Fibroblast of the conjunctiva (primary cell): ENCODE results near the gene VCAM1.
"Not testable (repeated sequence)": the region's sequence is repeated elsewhere in the genome, so short reads cannot be mapped to it uniquely, and the experiment has no call there.

Experiments
- DNase-seq: peaks from one replicate; pipeline ENCODE4 v3.0.0-alpha.2; 2010; ENCODE audit warnings: low read depth

The VCAM1 gene, protein sequence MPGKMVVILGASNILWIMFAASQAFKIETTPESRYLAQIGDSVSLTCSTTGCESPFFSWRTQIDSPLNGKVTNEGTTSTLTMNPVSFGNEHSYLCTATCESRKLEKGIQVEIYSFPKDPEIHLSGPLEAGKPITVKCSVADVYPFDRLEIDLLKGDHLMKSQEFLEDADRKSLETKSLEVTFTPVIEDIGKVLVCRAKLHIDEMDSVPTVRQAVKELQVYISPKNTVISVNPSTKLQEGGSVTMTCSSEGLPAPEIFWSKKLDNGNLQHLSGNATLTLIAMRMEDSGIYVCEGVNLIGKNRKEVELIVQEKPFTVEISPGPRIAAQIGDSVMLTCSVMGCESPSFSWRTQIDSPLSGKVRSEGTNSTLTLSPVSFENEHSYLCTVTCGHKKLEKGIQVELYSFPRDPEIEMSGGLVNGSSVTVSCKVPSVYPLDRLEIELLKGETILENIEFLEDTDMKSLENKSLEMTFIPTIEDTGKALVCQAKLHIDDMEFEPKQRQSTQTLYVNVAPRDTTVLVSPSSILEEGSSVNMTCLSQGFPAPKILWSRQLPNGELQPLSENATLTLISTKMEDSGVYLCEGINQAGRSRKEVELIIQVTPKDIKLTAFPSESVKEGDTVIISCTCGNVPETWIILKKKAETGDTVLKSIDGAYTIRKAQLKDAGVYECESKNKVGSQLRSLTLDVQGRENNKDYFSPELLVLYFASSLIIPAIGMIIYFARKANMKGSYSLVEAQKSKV

DNA sequence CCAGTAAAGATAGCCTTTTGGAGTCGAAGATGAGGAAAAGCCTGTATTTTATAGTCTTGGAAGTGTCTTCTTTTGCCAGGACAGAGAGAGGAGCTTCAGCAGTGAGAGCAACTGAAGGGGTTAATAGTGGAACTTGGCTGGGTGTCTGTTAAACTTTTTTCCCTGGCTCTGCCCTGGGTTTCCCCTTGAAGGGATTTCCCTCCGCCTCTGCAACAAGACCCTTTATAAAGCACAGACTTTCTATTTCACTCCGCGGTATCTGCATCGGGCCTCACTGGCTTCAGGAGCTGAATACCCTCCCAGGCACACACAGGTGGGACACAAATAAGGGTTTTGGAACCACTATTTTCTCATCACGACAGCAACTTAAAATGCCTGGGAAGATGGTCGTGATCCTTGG, at the start of gene VCAM1:
Gene VCAM1 (plus strand): TSS at position 253 of the 400 bp plus-strand sequence. CDS start 119 bp downstream, at position 372.
- DNase-seq = no peak

DNA sequence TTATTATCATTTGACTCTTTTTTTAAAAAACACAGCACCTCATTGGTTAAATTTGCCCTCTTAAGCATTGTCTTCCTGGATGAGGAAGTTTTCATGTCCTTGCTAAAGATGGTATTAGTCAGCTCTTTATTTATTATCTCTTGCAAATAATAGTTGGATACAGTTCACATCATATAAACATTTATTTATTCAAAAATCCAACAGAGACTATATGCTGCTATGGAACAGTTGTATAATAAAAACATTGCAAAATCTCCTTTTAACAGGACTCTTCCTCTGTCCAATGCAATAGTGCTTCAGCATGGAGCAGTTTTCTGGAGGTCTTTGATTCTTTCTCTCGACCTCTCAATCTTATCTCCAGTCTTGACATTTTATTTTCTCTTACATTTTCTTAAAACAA, 49.5 kb upstream of the VCAM1 start:
- DNase-seq = no peak

DNA sequence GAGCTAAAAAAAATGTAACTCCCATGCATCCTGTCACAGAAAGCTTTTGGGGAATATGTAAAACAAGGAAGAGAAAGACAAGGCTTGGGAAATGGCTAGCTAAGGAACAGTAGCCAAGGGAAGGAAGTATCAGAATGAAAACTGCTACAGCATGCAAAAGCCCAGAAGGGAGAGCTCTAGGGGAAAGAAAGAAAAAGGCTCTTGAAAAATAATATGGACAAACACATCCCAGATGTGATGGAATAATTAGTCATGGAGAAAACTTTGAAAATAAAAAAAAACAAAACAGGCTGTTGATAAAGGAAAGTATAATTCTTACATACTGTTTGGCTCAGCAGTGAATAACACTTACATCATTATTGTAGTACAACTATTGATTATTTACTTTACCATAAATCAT, 47.9 kb upstream of the VCAM1 start:
- DNase-seq = peak; percentile 9

DNA sequence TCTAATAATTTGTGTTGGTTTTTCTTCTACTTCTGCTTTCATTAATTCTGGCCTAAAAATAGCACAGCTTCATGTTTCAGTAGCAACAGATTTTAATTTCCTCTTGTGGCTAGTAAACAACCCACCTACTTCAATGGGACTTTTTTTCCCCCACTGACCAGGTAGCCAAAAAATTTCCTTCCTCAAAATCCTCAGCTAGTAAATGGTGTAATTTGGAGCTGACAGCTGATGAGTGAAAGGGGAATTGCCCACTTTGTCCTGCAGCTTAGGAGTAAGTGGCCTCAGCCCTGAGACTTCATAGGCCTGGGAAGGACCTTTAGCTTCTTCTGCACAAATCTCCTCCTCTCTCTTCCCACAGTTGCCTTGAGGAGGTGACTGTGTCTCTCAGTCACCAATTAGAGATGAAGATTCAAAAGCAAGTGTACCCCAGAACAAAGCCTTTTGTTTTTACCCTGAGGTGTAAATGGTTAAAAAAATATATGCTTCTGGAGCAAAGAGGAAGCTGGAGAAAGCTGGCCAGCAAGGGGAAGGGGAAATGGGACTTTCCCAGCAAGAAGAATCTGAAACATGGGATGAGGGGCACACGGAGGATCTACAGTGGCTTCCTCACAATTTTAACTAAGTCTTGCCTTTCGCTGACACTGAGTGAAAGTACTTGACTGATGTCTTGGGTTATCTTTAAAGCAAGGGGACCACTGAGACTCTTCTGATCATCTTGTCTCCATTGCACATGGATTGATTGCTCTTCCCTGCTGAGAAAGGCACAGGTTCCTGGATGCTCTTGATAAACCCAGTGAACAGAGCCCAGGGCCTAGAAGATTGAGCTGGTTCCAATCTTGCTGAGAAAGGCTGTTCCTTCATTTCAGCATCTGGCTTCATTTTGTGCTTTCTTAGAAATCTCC, 35.8 kb upstream of the VCAM1 start:
- DNase-seq = no peak

DNA sequence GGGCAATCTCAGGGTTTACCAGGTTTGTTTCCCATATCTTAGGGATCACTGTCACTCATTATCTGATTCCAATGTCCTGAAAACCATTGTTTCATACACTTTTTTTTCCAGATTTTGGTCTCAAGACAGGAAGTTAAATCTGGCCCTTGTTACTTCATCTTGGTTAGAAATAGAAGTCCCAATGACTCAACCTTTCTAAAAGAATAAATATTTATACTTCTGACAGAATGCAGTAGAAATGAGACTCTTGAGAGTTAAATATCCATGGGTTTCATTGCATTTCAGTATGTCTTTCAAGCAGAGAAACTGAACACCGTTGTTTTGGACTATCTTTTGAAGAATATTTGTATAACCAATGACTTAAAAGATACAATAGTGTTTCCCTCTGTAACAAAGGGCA, 19.8 kb upstream of the VCAM1 start:
- no peak for DNase-seq

DNA sequence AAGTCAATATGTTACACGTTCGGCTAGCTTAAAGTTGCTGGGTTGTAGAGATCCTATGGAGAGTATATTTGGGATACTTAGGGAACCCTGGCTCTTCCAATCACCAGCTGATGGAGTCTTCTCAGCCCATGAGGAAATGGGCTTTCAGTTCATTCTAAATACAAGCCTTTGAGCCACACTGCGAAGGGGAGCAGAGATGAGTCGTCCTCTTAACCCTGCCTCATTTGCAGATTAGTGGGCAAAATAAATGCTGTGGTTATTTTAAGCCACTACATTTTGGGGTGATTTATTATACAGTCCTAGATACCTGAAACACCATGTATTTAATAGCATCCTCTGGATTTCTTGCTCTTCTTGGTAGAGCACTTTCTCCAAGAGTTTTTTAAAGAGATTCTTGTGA, 19.0 kb upstream of the VCAM1 start:
- no peak for DNase-seq

DNA sequence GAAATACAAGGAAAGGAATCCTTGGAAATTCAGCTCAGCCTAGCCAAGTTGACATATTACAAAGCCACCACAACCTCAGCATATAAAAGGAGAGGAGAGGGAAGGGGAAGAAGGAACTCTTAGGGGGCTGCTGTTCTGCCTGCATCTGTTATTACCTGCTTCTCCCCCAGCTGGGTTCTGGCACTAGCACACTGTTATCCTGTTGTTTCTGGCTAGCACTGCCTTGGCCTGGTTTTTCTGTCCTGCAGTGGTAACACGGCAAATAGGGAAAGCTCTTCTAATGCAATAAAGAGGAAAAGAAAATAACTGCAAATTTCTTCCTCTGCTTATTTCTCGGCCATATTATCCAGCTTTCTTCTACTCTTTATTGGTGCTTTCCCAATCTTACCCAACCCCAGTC, 16.5 kb upstream of the VCAM1 start:
- no peak for DNase-seq

DNA sequence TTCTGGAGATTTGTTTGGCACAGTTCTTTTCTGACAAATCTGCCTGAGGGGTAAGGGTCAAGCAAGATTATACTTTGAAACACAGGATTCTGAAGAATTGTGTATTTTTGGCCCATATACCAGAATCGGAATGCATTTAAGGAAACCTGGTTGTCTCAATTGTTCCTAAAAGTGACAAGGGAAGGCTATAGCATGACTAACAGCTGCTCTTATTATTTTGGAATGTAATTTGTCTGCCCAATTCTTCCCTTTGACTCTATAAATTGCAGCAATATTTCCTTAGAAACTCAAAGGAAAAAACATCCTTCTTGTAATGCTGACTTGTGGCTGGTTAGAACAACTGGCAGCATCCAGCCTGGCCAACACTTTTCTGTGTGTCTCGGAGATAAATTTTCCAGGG, 15.8 kb upstream of the VCAM1 start:
- DNase-seq = no peak

DNA sequence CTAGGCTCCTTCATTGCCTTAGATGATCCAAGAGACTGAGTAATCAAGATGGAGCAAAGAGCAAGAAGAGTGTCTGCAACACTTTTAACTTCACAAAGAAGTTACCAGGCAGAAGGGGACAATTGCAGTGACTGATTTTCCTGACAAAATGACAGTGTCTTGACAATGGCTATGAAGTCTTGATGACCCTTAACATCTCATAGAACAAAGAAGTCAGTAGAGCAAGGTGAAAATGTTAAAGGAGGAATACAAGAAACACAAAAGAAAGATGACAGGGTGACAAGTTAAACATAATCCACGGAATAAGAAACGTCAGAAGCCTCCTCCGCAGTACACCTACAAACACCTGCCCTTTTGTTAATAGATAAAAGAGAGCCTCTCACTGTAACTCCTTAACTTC, 15.1 kb upstream of the VCAM1 start:
- no peak for DNase-seq

DNA sequence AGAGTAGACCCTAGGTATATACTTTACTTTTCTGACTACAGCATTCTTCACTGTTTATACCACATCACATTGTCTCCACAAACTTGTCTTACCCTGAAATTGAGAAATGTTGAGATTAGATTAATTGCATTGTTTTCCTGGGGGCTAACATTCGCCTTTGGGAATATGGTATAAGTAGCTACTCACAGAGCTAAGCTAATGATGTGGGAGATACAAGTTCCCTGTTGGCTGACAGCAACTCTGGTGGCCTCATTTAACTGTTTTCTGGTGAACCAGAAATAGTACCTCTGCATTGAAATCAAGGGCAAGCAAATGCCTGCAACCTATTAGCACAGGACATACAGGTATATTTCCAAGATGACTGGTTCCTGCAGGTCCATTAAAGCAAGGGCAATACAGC, 13.2 kb upstream of the VCAM1 start:
- DNase-seq = no peak

DNA sequence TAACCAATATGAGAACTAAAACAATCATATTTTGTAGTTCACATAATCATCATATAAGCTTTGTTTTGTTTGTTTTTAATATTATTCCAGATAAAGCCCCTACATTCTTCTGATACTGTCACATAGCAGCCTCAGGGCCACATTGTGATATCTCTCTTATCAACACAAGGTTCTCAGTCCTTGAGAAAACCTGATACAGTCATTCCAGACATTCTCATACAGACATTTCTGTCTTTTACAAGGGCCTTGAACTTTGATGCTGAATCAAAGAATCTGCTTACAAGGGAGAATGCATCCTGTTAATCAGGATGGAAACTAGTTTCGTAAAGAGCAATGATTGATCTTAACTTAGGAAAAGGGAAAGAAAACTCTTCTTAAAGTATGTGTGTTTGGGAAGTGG, 12.7 kb upstream of the VCAM1 start:
- DNase-seq = no peak

DNA sequence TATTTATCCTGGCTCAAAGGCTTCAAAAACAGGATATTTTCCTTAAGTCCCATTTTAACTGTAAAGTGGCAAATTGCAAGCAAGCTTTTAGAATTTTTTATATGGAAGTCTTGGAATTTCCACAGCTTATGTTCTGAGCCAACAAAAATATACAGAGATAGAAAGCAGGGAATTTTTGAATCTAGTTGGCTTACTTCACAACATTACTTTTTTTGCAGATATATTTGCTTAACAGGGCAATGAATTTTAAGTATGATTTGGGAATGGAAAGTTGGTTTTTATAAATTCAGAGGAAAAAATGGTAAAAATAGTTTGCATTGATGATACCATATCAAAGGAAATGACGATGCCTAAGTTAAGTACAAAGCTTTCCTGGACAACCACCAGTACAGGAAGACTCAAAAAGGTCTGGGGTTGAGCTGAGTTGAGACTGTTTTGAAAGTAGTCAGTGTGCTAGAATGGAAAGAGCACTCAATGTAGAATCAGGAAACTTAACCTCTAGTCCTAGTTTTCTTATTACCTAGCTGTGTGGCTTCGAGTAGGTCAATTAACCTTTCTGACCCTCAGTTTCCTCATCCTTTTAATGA, 11.0 kb upstream of the VCAM1 start:
- no peak for DNase-seq

DNA sequence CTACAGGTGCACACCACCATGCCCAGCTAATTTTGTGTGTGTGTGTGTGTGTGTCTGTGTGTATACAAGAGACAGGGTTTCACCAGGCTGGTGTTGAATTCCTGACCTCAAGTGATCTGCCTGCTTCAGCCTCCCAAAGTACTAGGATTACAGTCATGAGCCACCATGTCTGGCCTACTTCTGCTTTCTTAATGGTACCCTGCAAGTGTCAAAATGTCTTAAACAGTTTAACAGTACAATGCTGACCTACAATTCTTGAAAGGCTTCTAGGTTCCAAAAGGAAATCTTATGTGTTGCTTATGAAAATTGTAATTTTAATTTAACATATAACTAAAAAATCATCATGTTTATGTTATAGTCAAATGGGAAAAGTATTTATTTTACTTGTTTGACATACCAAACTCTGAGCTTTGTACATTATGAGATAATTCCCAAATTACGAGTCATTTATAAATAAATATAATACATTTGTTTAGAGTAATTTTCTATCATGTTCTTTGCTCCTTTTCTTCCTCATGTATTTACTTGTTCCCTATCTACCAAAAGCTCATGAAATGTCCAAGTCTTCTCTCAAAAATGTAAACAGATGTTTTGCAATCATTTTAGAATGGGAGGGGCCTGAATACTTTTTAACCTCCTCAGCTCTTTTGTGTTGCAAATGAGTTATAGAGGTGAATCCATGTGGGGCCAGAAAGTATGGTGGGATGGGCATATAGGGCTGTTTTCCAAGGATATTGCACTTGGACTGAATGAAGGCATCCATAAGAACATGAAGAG, 8.4 kb upstream of the VCAM1 start:
- DNase-seq = peak; percentile 13

DNA sequence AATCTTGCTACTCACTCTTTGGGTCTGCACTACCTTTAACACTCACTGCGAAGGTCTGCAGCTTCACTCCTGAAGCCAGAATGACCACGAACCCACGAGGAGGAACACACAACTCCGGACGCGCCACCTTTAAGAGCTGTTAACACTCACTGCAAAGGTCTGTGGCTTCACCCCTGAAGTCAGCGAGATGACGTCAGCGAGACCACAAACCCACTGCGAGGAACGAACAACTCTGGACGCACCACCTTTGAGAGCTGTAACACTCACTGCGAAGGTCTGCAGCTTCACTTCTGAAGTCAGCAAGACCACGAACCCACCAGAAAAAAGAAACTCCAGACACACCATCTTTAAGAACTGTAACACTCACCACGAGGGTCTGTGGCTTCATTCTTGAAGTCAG, 6.5 kb upstream of the VCAM1 start:
- not testable (repeated sequence) for DNase-seq

DNA sequence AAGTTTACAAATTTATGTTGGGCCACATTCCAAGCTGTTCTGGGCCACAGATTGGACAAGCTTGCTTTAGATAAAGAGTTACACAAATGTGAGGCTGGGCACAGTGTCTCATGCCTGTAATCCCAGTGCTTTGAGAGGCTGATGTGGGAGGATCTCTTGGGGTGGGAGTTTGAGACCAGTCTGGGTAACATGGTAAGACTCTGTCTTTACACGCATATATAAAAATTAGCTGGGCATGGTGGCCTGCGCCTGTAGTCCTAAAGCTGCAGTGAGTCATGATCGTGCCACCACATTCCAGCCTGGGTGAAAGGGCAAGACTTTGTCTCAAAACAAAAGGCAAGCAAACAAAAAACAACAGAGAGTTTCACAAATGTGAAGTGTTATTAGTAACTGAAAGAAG, 5.9 kb upstream of the VCAM1 start:
- no peak for DNase-seq

DNA sequence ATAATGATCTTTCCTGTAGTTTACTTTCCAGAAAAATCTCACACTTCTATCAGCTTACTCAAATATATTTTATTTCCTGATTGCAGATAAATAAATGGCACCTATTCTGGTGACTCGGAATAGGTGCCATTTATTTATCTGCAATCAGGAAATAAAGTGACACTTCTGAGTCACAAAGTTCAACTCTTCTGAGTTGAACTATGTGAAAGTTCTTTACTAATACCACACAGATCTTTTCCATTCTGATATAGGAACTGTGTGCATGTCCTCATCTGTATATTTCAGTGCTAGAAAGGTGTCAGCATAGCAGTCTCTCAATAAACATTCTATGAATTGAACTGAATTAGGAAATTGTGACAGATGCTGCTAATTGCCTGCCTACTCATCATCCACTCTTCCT, 4.9 kb upstream of the VCAM1 start:
- DNase-seq = no peak

DNA sequence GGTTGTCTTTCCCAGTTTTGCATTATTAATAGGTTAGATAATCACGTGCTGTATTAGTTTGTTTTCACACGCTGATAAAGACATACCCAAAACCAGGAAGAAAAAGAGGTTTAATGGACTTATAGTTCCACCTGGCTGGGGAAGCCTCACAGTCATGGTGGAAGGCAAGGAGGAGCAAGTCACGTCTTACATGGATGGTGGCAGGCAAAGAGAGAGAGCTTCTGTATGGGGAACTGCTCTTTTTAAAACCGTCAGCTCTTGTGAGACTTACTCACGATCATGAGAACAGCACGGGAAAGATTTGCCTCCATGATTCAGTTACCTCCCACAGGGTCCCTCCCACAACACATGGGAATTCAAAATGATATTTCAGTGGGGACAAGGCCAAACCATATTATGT, 2.3 kb upstream of the VCAM1 start:
- no peak for DNase-seq

DNA sequence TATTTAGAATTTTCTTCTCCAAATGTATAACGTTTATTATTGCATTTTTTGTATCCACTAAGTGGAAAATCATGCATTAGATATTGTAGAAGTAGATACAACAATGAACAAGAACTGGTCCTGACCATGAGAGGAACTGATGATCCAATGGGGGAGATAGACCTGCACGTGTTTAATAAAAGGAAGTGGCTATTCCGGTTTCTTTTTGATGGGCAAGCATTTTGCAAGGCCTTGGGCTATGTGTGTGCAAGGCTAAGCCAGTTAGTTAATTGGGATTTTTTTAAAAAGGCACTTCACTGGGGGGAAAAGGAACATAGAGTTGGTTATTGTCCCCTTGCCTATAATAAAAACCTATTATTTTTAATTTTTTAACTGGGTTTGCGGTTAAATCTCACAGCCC, 961 bp upstream of the VCAM1 start:
- no peak for DNase-seq

DNA sequence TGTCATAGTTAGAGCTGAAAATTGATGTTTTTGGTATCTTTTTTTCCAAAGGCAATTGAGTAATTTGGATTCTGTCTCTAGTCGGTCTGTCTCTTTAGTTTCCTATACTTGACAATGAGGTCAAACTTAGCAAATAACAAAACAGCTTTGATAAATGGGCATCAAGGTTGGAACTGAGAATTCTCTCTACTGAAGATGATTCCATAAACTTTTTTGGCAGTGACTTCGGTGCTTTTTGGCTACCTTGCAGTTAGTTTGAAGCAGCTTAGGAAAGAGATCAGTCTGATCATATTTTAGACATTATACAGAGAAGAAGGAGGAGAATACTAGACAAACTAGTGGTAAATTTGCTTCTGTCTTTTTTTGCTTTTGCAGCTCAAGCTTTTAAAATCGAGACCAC, 559 bp downstream of the VCAM1 start:
- DNase-seq = no peak

DNA sequence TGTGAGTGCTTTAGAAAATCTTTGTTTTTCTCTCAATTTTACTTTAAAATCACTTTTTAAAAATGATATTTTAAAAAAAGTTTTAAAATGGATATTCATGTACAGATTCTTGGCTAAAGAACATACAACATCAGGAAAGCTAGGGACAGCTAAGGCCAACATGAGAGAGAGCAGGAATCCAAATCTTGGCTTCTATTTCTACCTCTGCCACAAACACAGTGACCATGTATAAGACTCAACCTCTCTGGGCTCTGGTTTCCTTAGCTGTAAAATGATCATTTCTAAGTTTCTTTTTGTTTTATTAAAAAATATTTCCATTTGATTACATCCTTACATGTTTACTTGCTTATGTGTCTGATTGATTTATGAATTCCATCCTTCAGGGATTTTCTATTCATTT, 1.2 kb downstream of the VCAM1 start:
- no peak for DNase-seq

DNA sequence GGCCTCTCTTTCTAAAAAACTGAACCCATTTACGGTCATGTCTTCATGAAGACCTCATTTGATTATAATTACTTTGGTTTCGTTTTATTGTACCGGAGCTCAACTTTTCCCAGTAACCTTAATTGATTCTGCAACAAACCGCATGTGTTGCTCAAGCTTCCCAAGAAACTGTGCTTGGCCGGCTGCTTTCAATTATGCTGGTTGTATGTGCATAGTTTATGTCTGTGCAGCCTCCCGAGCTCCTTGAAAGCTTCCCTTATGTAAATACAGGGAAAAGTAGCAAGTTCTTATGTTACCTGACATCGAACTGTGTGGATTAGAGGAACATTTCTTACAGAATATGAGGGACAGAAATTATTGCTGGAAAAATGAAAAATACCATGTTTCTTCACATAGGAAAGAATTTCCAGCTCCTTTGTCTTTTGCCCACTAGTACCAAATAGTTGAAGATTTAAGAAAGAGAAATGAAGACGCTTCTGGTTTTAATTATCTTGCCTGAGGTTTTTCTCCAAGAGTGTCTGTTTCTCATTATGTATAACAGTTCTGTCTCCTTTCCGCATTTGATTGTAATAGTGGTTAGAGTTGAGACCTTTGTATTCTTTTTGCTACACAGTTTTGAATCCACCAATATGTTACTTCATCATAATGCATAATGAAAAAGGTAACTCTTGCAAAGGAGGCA, 2.1 kb downstream of the VCAM1 start:
- DNase-seq = peak; percentile 89
